Activated T-helper 1 cell treated with anti-CD3 and anti-CD28 coated beads, Interleukin-2, amount 50 U/mL, for 16 hours (primary cell): ENCODE measurements around the gene KDM5A.
"Not testable (repeated sequence)": the region's sequence is repeated elsewhere in the genome, so short reads cannot be mapped to it uniquely, and the experiment has no call there.

Source experiments
- DNase-seq, 2 donors: peaks; one replicate each; pipeline ENCODE4 v3.0.0-alpha.2; 2020; ENCODE audit warnings: low read depth in 1 of 2, low spot score in 1 of 2

KDM5A gene

DNA sequence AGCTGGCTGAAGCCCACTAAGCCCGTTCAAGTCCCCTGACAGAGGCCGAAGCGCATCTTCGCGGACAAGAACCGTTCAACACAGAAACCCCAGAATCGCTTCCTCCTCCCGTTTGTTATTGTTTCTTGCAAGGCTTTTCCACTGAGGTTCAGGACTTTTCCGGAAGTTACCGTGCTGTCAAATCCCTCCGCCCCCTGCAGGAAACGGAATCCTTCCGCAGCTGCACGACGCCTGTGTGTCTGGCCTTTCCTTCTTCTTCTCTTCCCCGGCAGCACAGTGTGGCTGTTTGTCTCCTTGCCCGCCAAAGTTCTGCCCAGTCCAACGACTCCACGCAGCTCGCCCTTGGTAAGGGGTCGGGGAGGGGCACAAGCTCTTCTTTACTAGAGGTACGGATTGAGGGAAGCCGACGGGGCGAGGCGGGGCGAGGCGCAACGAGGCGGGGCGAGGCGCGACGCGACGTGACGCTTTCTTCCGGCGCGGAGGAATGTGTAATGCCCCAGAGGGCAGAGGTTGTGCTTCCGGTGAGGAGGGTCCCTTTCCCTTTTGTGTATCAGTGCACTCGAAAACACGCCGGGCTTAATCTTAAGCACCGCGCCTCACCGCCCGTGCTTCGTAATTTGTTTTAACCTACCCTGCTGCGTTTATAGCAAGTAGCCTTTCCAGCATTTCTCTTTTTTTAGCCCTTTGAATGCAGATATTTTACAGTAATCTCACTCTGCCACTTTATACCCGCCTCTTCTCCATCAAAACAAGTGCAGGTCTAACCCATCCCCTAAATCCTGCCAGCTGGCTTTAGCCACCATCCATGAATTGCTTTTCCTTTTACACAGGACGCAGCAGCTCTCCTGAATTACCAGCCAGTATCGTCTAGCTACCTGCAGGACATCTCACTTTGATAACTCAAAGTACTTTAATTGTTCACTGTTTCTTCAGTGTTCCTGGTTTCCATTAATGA is at the start of gene KDM5A:
Gene KDM5A, minus strand, starts transcription at position 179 of the 955 bp plus-strand sequence. CDS start 229 bp downstream, outside the sequence.
- peak; percentile 79 to 89 for DNase-seq

DNA sequence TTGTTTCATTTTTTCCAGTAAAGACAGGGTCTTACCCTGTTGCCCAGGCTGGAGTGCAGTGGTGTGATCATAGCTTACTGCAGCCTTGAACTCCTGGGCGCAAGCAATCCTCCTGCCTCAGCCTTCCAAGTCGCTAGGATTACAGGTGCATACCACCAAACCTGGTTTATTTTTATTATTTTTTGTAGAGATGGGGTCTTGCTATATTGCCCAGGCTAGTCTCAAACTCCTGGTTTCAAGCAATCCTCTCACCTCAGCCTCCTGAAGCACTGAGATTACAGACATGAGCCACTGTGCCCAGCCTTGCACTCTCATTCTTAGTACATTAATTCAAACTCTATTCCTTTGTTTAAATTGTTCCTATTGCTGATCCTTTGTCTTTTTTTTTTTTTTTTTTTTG is 46.6 kb upstream of the KDM5A start:
- not testable (repeated sequence) for DNase-seq

DNA sequence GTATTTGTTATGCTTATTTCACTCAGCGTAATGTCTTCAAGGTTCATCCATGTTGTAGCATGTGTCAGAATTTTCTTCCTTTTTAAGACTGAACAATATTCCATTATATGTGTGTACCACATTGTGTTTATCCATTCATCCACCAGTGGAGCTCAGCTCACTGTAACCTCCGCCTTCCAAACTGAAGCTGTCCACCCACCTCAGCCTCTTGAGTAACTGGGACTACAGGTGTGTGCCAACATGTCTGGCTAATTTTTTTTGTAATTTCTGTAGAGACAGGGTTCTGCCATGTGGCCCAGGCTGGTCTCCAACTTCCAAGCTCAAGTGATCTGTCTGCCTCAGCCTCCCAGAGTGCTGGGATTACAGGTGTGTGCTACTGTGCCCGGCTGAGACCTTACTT is 33.4 kb upstream of the KDM5A start:
- no peak for DNase-seq

DNA sequence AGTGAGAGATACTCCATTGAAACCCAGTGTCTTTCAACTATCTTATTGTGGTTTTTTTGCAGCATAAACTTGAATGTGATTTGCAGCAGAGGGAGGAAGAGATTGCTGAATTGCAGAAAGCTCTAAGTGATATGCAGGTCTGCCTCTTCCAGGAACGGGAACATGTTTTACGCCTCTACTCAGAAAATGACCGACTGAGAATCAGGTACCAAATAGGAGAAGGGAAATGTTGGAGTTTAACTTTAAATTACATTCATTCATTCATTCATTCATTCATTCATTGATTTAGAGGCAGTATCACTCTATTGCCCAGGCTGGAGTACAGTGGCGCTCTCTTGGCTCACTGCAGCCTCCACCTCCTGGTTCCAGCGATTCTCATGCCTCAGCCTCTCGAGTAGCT is 29.3 kb upstream of the KDM5A start:
- DNase-seq: no peak

DNA sequence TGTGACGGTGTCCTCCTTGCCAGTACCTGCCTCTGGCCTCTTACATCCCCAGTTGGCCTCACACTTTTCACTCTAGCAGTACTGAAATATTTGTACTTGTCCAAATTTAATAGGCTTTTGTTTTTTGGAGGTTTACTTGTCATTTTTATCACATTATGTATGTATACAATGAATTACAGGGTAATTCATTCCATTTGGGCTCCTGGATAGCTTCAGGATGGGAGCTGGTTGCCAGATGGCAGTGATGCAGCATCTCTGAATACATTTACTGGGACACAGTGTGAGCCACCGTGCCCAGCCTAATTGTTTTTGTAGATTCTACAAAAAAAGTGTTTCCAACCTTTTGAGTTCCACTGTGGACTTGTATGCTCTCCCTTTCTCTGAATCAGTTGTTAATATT is 25.7 kb upstream of the KDM5A start:
- DNase-seq: no peak

DNA sequence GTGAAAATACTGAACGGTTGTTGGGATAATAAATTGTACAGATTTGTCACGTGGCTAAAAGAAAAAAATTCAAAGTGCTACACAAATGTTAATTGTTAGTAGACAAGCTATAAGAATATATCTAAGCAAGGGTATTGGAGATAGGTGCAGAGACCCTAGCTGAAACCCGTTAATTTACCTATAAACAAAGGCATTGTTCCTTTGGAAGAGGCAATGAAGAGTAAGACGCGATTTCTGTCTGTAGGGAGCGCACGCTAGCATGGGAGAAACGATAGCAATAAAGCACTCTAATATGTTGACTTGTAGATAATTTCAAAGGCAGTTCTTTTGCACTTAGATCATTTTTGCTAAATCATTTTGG is 12.9 kb upstream of the KDM5A start:
- no peak for DNase-seq

DNA sequence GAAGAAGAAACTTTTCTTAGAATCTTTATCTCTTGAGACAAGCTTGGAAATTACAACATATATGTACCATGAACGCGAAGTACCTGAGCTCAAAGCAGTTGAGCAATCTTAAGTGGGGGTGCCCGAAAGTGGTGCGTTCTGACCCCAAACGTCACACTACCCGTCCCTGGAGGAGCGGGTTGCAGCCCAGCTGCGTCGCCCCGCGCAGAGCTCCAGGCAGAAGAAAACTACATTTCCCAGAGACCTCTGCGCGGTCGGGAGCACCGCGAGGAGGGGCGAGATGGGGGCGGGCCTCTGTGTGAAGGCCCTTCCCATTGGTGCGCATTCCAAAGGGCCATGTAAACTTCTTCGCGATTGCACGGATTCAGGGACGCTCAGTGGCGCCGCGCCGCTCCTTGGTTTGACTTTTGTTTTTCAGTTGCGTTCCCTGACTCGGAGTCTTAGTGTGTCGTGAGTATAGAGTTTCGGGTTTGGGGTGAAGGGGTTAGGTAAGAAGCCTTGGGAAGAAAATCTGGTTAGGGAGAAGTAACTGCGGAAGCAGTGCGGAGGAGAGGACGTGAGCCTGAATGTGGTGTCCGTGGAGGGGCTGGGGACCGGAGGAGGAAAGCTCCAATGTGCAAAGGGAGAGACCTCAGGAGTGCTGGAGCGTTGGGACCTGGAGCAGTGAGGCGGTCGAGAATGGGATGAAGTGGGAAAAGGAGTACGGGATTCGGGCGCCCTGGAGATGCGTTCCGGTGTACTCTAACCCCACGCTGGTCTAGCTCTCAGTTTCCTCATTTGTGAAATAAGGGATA is 12.3 kb upstream of the KDM5A start, which contains the start of gene CCDC77:
Gene CCDC77, plus strand, starts transcription at position 410 of the 794 bp plus-strand sequence. CDS start 7,740 bp downstream, outside the sequence.
- DNase-seq: peak; percentile 83 to 89

DNA sequence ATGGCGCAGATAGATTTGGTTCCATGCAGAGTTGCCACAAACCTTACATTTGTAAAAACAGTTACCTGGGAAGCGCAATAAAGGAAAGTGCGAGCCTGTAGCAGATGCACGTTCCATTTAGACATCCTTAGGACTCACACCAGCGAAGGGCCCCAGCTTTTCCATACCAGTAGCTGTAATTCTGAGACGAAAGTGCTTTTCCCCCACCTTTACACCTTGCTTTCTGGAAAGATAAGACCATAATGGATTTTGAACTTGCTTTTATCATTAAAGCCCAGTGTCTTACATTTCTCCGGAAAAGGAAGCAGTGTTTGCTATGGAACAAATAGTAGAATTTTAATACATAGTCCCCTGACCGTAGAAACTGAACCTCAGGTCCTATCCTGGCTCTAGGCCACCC is 11.7 kb upstream of the KDM5A start:
- DNase-seq: no peak

DNA sequence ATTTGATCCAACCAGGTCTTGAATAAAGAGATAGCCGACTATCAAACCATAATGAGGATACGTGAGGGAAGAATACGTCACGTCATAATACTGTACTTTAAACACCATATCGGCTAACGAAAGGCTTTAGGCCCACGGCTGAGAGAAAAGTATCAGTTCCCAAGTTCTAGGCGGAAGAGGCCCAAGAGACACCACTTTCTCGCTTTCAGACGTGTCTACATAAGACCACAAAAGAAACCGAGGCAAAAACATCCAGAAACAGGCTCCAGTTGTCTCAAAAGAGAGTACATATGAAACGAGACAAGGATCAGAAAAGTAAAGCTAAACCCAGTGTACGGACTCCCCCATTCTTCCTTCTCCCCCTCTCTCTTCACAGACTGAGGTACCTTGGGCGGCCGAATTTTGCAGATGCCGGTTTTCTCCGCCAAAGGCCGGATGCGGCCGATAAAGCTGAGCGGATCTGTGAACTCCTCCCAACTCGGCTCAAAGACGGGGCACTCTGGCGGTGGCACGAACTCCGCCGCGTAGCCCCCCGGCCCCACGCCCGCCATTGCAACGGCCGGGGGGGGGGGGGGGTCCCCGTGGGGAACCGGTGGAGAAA is 479 bp downstream of the KDM5A start:
- peak; percentile 19 to 24 for DNase-seq

DNA sequence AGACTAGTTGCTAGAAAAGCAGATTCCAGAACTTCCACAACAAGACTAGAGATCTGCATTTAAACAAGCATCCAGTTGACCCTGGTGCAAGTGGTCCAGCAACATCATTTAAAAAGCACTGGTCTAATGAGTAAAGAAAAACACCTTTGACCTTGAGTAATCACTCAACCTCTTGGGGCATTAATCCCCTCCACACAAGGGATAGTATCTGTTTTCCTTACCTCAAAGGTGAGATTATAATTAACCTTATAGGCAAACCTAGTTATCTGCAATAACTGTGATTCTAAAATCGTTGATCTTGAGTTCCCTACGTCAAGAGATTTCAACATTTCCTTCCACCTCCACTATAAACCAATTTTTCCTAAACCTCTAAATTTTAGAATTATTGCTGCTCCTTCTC is 1.1 kb downstream of the KDM5A start:
- no peak for DNase-seq

DNA sequence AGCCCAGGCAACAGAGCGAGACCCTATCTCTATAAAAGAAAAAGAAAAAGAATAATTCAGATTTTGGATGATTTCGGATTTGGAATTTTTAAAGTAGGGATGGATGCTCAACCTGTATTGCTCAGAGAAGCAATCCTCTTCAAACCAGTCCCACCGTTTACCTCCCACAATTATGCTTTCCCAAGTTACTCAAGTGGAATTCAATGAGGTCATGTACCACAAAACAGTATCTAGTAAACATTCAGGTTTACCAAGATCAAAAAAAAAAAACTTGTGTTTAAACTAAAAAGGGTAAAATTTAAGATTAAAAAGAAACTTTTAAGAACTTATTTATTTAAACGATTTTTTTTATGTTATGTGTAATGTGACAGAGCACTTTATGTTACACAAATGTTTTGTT is 2.5 kb downstream of the KDM5A start:
- no peak for DNase-seq

DNA sequence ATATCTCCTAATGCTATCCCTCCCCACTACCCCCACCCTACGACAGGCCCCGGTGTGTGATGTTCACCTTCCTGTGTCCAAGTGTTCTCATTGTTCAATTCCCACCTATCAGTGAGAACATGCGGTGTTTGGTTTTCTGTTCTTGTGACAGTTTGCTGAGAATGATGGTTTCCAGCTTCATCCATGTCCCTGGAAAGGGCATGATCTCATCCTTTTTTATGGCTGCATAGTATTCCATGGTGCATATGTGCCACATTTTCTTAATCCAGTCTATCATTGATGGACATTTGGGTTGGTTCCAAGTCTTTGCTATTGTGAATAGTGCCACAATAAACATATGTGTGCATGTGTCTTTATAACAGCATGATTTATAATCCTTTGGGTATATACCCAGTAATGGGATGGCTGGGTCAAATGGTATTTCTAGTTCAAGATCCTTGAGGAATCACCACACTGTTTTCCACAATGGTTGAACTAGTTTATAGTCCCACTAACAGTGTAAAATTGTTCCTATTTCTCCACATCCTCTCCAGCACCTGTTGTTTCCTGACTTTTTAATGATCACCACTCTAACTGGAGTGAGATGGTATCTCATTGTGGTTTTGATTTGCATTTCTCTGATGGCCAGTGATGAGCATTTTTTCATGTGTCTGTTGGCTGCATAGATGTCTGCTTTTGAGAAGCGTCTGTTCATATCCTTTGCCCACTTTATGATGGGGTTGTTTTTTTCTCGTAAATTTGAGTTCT is 18.2 kb downstream of the KDM5A start:
- not testable (repeated sequence) for DNase-seq

DNA sequence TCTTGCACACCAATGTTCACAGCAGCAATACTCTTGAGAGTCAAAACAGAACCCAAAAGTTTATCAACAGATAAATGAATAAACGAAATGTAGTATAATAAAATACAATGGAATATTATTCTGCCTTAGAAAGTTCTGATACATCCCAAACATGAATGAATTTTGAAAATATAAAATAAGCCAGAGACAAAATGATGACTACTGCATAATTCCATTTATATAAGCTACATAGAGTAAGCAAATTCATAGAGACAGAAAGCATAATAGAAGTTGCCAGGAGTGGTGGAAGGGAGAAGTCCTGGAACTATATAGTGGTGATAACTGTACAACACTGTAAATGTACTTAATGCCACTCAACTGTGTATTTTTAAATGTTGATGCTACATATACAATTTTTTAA is 21.1 kb downstream of the KDM5A start:
- DNase-seq: no peak

DNA sequence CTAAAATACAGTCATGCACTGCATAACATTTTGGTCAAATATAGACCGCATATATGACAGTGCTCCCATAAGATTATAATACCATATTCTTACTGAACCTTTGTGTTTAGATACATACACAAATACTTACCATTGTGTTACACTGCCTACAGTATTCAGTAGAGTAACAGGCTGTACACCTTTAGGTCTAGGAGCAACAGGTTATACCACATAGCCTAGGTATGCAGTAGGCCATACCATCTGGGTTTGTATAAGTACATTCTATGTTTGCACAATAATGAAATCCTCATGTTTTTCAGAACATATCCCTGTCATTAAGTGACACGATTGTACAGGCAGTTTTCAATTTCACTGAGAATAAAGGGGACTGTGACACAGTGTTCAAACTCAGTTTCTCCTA is 22.3 kb downstream of the KDM5A start:
- DNase-seq: no peak

DNA sequence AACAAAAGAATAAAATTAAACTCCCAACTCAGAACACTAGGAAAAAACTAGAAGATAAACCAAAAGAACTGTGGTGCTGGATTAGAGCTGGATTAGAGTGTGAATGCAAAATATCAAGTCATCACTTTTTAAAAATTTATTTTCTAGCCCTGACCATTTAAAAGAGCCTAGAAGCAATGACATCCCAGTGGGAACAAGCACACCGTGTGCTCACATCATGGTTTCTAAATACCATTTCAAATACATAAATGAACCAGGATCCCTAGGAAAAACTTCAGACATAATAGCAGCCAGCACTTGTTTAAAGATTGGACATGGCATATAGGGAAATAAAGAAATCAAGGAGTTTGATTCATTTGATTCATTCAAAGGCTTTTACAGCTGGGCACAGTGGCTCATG is 30.0 kb downstream of the KDM5A start:
- no peak for DNase-seq

DNA sequence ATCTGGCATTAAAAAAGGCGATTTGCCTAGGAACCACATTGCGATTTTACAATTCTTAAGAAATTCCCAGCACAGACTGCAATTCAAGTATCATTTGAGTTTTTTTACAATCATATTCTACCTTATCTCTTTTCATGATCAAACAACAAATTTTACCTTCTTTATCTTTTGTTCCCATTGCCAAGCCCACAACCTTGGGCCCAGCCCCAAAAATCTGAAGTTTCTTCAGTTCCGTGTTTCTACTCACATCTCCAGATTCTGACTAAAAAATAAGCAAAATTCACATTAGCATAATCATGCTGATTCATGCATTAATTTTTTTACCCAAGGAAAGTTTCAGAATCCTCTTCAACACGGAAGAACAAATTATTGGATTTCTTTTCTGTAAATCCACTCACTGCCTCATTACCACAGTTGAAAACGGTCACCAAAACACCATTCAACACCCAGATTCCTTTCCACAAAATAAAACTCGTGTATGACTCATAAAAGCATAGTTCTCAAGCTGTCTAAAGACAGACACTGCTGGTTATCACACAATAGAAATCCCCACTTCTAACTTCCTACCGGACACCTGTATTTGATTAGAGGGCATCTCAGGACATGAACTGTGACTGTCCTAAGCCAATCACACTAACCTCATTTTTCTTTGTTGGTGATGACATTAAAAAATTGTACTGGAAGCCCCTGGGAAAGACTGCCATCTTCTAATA is 32.7 kb downstream of the KDM5A start:
- no peak for DNase-seq

DNA sequence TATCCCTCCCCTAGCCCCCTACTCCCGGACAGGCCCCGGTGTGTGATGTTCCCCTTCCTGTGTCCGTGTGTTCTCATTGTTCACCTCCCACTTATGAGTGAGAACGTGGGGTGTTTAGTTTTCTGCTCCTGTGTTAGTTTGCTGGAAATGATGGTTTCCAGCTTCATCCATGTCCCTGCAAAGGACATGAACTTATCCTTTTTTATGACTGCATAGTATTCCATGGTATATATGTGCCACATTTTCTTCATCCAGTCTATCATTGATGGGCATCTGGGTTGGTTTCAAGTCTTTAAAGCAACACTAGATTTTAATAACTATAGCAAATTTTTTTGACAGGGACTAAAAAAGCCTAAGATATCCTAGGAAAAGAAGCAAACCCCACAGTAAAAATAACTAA is 37.9 kb downstream of the KDM5A start:
- not testable (repeated sequence) for DNase-seq

DNA sequence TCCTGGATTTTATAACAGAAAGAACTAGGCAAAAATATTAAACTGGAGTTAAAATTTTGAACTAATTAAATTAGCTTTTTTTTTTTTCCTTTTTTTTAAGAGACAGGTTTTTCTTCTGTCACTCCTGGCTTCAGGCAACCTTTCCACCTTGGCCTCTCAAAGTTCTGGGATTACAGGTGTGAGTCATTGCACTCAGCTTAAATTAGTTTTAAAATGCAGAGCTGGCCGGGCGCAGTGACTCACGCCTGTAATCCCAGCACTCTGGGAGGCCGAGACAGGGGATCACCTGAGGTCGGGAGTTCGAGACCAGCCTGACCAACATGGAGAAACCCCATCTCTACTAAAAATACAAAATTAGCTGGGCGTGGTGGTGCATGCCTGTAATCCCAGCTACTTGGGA is 39.5 kb downstream of the KDM5A start:
- DNase-seq: not testable (repeated sequence)

DNA sequence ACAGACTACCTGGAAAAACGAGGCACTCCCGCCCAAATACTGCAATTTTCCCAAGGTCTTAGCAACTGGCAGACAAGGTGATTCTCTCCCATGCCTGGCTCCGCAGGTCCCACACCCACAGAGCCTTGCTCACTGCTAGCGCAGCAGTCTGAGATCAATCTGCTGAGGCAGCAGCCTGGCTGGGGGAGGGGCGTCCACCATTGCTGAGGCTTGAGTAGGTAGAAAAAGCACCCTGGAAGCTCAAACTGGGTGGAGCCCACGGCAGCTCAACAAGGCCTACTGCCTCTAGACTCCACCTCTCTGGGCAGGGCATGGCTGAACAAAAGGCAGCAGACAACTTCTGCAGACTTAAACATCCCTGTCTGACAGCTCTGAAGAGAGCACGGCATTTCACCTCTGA is 46.1 kb downstream of the KDM5A start:
- DNase-seq: not testable (repeated sequence)

DNA sequence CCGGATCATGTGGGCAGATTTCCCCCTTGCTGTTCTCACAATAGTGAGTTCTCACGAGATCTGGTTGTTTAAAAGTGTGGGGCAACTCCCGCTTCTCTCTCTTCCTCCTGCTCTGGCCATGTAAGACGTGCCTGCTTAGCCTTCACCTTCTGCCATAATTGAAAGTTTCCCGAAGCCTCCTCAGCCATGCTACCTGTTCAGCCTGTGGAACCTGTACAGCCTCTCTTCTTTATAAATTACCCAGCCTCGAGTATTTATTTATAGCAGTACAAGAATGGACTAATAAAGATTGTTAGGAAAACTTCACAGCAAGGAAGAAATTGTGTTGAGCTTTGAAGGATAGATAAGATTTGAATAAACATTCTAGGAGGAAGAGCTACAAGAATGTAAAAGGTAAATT is 52.1 kb downstream of the KDM5A start:
- DNase-seq: no peak
